CD4-positive, alpha-beta T cell treated with Interleukin-4 for 4 hours (primary cell): ENCODE data around the gene SSBP3.

Experiments
- DNase-seq: peaks from one replicate; pipeline ENCODE4 v3.0.0-alpha.2; 2020

The SSBP3 gene

DNA sequence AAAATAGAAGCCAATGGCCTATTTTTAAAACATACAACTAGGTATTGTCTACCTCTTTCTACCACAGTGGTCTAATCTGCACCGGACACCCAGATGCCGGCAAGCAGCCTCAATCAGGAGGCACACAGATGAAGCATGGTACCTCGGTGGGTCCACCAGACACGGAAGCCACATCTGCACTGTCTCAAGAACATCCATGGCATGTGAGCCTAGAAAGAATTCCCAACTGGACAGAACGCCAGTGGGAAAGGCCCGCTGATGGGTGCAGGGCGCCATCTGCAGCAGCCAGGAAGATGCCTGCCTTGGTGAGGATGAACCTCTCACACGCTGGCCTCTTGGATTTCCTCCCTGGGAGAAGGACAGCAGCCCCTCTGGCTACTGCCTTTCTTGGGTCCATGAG lies 126.7 kb downstream of the SSBP3 start:
- no peak for DNase-seq

DNA sequence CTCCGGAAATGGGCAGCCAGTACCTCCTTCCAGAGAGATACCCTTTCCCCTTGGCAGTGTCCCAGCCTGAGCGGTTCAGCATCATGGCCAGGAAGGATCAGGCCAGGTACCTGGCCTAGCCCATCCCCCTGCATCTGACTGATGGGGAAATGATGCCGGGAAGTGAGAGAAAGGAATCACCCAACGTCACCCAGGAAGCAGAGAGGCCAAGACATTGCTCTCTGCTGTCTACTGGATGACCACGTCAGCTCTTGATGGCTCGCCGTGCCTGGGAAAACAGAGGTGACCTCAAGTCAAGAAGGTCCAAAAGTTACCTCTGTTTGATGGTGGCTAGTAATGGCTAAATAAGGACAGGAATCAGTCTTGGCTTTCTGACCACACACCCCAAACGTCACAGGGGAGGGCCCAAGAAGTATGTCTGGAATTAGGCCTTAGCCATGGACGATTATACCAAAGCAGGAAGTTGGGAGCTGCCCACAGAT lies 127.2 kb downstream of the SSBP3 start:
- no peak for DNase-seq

DNA sequence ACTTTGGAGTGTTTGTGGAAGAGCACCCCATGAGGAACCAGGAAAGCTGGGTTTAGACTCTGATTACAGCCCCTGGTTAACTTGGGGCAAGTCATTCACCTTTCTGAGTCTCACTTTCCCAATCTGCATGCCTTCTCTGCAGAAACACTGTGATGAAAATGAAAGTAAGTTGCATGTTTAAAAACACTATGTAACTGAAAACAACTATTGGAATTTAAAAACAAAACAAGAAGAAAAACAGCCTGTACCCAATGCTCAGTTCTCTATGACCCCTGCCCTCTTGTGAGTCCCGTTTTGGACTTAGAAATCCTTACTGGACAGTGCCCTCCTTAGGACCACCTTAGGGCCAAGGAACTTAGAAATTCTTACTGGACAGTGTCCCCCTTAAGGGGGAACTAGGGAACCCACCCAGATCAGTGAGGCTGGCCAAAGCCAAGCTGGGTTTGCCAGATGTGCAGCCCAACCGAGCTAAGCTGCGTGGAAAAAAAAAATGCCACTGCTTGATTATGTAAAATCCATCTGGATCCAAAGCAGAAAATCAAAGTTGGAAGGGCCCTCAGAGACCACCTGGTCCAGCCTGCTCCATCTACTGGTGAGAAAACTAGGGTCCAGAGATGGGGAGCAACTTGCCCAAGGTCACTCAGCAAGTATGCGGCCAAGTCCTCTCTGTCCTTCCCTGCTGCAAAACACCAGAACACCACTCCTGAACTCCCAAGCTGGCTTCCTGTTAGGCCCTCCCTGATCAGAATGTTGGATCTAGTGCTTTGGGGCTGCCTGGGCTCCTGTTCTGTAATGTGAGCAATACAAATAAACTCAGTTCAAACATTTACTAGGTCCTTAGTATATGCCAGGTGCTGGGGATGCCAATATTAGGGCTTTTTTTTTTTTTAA lies 128.5 kb downstream of the SSBP3 start:
- no peak for DNase-seq

DNA sequence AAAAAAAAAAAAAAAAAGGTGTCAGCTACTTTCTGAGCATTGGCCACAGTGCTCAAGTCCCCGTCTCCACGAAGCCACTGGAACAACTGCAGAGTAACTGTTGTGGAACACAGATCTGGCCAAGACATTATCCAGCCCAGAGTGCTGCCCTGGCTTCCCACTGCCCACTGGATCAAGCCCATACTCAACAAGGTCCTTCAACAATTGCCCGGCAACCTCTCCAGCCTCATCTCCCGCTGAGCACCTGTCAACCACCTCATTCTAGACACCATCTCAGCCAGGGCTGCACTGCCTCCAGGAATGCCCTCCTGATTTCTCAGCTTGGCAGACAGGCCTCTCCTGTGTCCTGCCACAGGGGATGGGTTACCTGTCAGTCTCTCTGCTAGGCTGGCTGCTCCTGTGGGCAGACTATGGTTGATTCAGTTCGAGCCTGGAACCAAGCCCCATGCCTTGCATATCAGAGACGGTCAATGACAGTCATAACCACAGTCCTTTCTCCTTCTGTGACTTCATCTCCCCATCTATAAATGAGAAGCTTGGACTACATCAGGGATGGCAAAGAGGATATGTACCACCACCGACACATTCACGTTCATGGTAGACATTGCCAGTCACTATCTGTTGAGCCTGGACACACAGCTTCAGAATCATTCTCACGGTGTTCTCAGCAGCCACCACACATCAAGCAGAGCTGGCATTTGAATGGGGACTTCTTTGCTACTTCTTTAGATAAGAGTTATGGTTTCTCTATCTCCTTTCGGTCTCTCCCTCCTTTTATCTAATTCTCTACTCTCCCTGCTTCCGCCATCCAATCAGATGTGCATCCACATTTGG lies 129.4 kb downstream of the SSBP3 start:
- no peak for DNase-seq

DNA sequence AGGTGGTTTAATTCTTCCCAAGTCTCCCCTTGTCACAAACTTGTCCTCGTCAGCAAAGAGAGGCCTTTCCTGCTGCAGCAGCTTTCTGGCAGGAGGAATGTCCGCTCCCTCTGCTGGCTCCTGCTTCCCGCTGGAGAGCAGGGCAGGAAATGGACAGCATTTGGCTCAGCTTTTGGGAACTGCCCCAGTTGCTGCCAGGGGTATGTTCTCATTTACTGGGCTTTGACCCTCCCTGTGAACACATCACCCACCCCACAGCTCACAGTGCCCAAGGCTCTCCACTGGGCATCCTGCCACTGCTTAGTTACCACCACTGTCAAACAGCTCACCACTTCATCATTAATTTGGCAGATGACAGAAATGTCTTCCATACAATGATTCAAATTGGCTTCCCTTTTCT lies 130.8 kb downstream of the SSBP3 start:
- DNase-seq = no peak

DNA sequence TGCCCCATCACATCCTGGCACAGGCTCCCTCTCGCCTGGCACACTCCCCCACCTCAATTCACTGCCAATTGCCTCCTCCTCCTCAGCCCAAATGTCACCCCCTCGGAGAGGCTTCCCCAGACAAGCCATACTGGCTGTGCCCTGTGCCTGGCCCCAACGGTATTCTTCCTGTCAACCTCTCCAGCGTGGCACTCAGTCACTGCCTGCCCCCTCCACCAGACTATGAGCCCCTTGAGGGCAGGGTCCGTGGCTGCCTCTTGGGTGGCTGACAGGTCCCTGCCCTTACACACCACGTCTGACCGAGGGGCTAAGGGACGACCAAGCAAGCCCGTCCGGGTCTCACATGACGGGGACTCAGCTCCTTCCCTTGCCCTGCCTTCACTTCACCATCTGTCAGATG lies 131.3 kb downstream of the SSBP3 start:
- no peak for DNase-seq

DNA sequence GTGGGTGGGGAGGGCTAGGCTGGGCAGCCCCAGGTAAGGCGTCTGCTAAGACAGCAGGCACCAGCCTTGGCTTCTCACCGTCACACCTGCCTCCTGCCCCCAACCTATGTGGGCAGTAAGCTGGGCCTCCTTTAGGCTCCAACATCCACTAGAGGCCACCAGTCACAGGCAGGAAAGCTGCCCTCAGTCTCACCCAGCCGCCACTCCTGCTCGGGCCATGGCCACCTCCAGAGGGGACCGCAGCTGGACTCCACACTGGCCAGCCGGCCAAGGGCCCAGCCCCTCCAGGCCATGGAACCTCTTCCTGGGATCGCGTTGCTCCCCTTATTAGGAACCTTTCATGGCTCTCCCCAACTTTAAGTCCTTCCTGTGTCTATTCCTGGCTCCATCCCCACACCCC lies 131.7 kb downstream of the SSBP3 start:
- DNase-seq = no peak

DNA sequence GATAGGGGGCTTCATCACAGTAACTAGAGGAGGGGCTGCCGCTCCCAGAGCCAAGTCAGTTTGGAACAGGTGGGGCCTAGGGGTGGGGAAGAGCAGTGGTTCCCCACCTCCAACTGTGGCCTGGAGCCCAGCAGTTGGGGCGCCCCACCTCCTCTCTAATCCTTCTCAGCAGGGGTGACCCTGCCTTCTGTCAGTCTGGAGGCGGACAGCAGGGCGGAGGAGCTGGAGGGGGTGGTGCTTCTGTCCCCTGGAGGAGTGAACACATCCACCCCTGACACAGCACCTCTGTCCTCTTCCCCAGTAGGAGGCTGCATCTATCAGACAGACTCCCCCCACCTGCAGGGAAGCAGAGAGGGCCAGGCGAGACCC lies 132.4 kb downstream of the SSBP3 start:
- no peak for DNase-seq

DNA sequence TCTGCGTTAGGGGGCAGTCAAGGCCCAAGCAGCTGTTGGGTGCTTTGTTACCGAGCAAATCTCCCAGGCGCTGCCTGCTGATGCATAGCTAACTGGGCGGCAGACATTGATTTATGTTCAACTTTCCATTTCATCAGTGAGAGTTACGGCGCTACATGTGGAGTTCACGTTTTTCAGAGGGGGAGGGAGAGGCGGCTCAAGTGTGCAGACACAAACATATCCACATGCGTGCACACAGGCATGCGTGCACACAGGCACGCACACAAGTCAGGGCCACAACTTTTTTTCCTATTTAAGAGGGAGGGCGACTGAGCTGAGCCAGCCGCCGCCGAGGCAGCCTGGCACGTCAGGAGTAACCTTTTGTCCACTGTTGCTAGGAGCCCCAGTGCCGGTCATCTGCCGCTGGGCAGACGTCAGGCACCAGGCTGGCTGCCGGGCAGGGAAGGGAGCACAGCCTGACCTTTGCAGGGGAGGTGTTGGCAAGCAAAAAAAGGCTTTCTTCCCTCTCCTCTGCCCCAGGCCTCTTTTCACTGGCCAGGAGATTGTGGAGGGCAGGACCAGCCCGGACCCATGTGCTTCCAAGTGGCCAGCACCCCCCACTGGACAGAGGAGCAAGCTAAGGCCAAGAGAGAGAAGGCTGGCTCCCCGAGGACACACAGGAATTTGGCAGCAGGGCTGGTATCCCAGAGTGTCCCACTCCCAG lies 133.0 kb downstream of the SSBP3 start:
- no peak for DNase-seq

DNA sequence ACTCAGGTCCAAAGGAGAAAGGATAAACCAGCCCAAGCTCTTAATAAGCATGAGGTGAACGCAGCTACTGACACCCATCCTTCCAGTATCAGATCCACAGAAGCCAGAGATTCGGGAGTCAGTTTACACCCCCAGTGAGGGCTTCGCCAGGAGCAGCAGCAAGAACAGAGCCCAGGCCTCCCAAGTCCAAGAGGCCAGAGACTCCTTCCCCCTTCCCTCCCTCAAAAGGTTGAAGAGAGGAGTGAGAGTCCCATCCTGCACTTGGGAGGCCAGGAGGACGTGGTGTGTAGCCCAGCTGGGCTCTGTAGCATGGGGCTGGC lies 133.5 kb downstream of the SSBP3 start:
- no peak for DNase-seq

DNA sequence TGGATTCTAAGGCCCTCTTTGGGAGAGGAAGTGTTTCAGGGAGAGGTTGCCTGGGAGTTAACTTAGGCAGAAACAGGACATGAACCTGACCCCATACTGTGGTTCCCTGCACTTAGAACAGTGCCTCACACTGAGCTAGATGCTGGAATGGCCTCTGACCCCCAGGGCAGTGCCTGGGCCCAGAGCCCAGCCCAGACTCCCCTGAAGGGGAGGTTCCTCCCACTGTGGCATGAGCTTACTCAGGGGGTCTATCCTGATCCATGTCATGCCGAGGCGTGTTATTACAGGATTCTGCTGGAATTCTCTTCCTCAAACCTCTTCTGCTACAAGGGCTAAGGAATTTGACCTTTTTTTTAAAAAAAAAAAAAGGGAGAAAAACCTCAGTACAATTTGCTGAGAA lies 134.1 kb downstream of the SSBP3 start:
- DNase-seq = no peak

DNA sequence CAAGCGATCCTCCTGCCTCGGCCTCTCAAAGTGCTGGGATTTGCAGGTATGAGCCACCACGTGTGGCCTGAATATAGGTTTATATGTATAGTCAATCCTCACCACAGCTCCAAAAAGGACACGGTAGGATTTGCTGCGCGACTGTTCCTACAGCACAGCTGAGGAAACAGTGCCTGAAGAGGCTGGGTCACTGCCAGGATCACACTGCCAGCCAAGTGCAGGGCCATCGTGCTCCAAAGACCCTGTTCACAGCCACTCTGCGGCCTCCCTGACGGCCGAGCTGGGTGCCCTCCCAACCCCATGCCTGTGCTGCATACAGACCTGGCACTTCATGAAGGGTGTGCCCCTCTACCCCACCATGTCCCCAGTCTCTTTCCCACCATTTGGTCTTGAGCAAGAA lies 134.9 kb downstream of the SSBP3 start:
- no peak for DNase-seq

DNA sequence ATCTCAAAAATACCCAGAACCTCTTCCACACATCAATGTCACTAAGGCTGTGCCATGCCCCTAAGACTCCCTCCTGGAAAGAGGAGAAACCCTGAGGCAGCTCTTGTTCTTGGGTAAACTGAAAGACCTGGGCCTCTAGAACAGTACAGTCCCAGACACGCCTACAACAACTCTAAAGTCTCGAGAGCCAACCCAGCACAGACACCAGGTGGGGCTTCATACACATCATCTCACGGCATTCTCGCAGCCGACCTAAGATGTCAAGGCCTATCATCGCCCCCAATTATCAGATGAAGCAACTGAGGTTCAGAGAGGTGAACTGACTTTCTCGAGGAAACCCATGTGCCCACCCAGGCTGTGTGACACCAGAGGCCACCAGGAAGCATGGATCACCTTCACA lies 135.7 kb downstream of the SSBP3 start:
- no peak for DNase-seq

DNA sequence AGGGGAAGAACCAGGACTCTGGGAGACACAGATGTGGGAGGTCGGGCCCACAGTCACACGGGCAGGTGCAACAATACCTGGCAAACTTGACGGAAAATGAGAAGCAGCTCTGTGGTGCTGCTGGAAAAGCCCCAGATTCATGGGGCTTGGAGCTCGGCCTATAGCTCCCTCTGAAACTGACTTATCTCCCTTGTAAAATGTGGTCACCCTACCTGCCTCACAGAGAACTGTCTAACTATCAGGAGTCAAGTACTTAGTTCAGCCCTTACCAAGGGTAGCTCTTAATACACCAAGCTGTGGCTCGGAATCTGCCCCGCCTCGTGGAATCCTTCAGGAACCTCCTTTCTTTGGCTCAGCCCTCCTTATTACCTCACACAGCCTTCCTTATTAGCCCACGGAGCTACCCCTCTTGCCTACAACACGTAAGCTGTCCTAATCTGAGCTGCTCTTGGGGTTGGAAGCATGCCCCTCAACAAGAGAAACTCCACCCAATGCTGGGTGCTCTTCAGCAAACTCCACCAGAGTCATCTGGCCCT lies 137.4 kb downstream of the SSBP3 start:
- no peak for DNase-seq

DNA sequence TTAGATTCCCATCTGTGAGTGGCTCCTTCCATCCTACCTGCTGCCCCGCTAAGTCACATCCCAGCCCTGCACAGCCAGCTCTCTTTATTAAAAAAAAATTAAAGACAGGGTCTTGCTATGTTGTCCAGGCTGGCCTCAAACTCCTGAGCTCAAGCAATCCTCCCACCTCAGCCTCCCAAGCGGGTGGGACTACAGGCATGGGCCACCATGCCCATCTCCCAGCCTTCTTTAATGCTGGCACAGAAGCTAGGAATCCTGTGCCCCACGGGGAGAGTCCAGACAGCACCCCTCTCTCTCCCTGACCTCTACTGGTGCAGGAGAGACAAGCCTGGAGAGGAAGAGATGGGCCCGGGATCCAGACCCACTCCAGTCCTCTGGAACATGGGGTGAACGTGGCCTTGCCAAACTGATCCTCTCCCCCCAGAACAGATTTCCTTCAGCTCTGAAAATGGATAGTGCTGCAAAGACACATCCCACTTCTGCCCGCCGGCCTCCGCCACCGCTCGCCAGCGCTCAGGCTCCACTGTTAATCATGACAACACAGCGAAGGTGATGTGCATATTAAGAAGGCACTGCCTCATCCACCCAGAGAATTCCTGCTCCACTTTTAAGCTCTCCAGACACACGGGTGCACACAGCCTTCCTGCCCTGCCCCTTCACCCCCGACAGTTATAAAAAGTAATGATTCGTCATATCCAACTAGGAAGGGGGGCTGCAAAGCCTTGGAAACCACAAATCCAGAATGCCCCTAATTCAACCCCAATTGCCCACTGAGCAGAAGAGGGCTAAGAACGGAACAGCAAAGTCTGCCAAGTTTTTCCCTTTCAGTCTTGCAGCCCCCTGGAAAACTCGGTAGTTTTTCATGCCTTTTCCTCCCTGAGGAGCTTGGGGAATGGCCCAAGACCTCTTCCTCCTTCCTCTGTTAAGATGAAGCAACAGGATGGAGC lies 138.1 kb downstream of the SSBP3 start:
- DNase-seq = no peak

DNA sequence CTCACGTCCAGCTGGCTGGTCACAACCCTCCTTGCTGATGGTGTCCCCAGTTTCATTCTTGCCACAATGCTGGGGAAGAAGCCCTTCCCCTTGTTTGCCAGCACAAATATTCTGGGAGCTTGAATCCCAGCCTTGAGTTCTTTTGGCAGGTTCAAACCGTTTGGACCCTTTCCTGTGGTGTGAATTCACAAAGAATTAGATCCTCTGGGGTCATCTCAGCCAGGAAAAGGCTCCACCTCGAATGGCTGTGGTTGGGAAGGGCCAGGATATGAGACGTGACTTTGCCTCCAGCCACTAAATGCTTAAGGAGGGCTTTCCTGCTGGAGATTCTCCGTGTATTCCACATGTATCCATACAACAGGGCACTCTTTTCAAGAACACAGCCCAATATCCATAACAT lies 139.3 kb downstream of the SSBP3 start:
- DNase-seq = no peak

DNA sequence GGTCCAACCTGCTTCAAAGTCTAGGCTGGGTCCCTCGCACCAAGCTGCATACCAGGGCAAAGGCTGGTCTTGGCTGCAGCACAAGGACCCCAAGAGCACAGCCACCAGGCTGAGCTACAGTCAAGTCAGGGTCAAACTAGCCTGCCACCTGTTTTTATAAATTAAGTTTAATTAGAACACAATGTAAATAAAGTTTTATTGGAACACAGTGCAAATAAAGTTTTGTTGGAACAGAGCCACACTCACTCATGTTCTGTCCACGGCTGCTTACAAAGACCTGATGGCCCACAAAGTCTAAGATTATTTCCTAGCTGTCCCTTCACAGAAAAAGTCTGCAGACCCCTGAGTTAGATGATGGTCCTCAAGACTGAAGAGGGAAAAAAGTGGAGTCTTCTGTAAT lies 140.0 kb downstream of the SSBP3 start:
- no peak for DNase-seq

DNA sequence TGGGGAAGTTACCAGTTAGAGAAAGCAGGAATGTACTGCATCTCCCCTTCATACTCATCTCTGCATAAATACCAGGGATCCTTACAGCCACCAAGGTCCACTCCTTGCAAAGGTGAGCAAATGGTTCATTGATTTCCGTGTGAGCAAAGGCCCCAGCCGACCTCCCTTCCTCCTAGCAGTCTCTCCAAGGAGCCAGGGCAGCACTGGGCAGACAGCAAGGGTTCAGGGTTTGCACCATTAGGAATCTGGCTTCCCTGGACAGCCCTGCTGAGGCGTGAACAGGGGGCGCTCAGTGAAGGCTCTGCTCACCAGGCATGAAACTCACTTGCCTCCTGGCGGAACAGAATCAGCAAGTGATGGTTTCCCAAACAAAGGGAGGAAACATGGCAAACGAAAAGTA lies 140.5 kb downstream of the SSBP3 start:
- DNase-seq = no peak

DNA sequence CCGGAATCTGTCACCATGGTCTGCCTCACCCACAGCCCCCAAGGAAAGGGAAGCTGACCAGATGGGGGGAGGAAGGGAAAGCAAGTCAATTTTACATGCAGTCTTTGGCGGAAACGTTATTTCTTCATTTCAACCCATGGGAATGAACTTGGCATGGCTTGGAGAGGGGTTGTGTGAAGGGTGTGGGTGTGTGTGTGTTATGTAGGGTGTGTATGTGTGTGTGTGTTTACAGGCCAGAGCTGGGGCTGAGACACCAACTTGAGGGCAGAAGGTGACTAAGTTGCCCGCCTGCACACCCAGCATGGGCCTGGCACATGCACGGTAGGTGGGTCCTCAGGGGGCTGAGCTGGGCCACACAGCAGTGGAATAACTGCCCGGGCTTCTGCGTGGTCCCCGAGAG lies 141.1 kb downstream of the SSBP3 start:
- no peak for DNase-seq

DNA sequence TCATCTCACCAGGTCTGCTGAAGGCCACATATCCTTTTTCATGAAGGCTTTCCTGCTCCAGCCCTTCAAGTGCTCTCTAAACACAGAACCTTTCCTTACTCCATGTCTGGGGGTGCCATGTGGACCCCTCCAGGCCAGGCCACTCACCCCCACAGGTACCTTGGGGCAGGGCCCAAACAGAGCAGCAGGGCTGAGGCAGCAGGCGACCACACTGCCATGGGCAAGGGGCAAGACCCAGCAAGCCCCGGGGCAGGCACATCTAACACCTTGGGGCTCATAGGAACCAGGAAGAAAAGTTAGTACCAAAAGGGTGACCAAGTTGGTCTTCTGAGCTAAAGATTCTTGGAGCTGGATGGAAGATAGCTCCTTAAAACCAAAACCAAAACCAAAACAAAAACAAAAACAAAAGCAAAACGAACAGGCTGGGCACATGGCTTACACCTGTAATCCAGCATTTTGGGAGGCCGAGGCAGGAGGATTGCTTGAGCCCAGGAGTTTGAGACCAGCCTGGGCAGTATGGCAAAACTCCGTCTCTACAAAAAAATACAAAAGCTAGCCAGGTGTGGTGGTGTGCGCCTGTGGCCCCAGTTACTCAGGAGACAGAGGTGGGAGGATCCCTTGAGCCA lies 142.5 kb downstream of the SSBP3 start:
- no peak for DNase-seq

DNA sequence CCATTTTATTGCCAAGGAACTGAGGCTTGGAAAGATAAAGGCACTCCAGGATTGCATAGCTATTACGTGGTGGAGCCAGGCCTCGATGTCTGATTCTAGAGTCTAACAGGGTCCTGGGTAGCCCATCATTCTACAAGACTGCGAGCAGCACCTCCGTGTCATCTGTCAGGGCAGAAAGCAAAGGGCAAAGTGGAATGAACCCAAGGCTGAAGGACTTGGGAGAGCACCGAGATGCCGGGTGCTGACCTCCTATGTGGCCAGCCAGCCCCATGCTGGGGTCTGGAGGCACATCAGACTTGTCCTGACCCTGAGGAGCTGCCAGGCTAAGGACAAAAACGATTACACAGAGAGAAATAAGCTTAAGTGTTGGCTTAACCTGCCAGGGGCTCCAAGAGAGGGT lies 143.9 kb downstream of the SSBP3 start:
- no peak for DNase-seq

DNA sequence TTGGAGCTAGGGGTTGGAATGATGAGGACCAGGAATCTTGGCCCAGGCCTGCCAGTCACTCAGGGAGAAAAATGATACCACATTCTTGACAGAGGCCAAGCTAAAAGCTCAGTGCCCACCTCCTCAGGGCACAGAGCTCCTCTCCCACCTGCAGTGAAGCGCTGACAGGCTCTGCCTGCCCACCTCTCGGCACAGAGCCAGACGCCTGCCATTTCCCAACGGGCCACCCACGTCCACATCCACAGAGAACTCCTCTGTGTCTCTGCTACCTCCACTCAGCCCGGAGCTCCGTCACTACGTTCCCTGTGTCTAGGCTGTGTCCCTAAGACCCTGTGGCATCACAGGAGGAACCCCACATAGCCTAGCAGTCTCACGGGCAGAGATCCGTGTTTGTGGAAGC lies 145.4 kb downstream of the SSBP3 start:
- DNase-seq = no peak
